Activated T-cell treated with anti-CD3 and anti-CD28 coated beads for 1 hour (primary cell): ENCODE data around the gene UNC119B.

Source experiments
- DNase-seq: peaks from one replicate; pipeline ENCODE4 v3.0.0-alpha.2; 2020; ENCODE audit warnings: low read depth

UNC119B gene

DNA sequence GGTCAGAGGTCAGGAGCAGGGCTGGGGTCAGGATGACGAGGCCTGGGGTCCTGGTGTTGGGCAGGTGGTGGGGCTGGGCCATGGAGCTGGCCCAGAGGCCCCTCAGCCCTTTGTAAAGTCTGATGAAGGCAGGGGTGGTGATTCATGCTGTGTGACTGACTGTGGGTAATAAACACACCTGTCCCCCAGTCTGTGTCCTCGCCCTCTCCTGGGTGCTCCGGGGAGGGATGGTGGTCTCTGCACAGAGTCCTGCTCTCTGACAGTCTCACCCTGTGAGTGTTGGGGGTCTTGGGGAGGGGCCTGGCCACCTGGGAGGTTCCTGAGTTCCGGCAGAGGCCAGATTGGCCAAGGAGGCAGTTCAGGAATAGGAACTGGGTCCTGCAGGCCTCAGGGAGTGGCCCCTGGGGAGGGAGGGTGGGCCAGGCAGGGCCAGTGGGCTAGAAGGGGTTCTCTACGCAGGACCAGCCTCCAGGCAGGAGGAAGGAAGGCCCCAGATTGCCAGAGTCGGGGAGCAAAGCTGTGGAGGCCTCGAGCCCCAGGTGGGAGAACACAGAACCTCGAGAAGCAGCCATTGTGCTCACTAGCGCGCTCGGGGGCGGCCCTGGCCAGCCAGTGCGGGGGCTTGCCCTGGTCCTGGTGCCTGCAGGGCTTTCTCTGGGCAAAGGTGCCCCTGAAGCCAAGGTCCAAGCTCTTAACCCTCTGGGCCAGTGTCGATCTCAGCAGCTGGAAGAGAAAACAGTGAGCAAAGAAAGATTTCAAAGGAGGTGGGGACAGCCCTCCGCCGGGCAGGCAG is 29.8 kb downstream of the UNC119B start:
- no peak for DNase-seq

DNA sequence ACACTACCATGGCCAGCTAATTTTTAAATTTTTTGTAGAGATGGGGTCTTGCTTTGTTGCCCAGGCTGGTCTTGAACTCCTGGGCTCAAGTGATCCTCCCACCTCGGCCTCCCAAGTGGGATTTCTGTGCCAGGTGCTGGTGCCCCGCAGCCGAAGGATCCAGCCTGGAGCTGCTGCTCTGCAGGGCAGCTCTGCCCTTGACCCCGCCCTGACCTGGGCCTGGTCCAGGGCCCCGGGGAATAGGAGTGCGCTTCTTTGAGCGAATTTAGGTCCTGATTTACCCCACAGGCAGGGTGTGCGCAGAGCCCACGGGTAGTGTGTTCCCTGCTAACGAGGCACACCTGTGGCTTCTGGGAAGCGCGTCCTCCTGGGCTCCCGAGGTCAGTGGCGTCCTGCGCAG is 30.6 kb downstream of the UNC119B start:
- DNase-seq: no peak

DNA sequence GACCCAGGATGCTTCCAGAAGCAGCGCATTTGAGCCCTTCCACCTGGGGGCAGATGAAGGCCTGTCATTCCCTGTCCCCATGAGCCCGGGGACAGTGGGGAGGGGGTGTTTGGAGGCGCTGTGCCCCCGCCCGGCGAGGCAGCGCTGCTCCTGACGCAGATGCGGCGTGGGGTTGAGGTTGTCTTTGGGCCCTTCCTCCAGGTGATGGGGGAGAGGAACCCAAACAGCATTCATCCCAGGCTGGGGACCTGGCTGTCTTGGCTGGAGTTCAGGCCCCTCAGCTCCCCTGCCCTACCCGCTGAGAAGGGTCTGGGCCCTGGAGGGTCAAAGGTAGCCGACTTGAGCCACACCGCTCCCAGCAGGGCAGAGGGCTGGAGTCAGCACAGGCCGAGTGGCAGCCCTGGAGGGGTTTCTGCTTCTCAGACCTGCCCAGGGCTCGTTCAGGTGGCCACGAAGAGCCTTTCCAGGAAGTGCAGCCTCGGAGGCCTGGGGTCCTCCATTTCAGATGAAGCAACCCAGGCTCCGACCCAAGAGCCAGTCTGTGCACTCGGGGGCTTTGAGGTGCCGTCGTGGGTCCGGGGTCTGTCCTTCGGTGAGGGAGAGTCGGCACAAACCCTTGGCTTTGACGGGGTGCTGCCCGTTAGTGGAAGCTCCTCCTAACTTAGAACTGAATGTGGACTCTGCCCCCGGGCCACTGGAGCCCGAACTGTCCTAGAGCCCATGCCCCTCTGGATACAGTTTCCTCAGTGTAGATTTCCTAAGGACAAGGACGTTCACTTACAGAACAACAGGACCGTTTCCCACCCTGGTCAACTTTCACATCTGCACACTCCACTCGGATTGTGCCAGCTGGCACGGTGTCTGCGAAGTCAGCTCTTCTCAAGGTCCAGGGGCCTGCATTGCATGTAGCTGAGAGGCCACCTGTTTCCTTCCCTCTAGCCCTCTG is 31.5 kb downstream of the UNC119B start:
- no peak for DNase-seq

DNA sequence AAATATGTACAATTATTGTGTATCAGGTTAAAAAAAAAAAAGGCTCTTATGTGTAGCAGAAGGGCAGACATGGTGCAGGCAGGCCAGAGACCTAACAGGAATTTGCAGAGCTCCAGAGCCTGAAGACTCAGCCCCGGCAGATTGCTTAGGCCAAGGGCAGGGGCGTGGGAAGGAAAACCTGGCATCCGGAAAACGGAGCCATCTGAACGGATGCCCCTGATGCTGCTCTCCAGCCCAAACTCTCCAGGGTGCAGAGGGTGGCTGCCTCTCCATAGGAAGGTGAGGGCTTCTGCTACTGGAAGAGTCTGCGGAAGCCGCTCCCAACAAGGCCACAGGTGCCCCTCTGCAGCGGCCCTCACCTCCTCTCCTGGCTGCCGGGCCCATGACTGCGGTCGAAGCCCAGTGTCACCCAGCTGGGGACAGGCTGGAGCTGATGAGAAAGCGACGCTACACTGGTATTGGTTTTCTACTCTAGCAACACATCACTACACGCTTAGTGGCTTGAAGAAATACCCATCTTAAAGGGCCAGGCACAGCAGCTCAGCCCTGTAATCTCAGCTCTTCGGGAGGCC is 34.8 kb downstream of the UNC119B start:
- DNase-seq: no peak

DNA sequence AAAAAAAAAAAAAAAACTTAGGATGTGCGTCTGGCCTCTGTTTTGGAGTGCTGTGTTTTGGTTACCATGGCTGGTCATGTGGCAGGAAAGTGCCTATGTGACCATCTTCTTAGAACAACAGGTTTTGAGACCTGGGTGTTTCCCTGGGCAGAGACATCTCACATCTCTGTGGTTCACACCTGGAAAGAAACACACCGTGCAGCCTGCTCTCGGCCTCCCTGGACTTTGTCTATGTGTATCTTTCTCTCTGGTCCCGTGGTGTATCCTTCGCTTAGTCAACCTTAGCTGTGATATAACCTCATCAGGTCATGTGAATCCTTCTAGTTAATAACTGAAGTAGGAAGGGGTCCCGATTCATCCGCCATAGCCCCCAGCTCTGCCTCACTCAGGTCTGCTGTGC is 38.0 kb downstream of the UNC119B start:
- DNase-seq: no peak

DNA sequence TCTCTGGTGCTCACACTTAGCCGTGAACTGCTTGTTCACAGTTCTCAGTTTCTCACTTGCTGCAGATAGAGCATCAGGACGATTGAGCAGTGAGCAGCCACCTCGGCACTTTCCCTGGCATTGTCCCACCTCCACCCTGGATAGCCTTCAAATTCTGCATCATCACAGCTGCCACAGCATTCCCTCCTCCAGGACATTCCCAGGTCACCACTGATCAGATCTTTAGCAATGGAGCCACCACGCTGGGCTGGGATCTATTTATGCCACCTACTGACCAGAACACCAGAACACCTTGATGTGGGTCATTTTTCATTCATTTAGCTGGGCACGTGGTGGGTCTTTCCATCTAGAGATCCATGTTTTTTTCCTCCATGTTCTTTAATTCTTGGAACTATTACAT is 39.0 kb downstream of the UNC119B start:
- no peak for DNase-seq

DNA sequence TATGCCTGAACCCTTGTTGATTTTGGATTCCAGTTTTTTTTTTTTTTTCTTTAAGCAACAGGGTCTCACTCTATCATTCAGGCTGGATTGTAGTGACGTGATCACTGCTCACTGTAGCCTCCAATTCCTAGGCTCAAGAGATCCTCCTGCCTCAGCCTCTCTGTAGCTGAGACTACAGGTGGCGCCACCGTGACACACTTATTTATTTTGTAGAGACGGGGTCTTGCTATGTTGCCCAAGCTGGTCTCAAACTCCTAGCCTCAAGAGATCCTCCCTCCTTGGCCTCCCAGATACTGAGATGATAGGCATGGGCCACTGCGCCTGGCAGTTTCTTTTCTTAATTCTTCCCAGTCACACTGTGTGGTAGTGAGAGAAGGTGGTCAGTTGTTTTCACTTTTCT is 40.5 kb downstream of the UNC119B start:
- DNase-seq: no peak

DNA sequence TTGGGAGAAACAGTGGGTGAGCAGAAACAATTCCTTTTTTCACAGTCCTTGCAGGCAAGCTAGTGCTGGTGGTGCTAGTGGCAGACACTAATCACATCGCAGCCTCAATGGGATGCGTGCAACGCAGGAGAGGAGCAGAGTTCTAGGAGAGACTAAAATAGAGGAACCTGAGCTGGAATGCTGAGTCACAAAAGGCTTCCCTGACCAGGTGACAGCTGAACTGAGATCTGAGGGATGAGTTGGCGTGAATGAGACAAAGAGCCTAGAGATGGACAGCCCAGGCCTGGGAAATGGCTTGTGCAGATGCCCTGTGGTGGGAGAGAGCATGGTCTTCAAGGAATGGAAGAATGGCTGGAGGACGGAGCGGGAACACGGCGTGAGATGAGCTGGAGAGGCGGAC is 41.1 kb downstream of the UNC119B start:
- no peak for DNase-seq

DNA sequence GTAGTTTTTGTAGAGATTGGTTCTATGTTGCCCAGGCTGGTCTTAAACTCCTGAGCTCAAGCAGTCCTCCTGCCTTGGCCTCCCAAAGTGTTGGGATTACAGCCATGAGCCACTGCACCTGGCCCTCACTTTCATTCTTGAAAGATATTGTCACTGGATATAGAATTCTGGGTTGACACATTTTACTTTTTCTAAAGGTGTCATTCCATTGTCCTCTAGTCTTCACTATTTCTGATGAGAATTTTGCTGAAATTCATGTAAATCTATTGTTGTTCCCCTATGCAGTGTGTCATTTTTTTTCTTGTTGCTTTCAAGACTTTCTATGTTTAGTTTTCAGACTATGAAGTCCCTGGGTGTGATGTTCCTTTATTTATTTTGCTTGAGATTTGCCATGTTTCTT is 44.5 kb downstream of the UNC119B start:
- DNase-seq: no peak

DNA sequence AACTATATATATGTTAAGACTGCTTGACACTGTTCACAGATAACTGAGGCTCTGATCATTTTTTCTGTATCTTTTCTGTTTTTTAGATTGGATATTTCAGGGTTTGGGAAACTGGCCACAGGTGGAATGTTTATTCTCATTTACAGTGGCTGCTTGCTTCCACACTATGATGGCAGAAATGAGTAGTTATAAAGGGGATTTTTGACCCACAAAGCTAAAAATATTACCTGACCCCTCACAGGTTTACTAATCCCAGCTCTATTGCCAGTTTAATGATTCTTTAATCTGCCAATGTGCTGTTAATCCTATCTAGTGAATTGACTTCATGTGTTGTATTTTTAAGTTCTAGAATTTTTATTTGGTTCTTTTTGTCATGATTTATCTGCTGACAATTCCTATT is 45.0 kb downstream of the UNC119B start:
- no peak for DNase-seq

DNA sequence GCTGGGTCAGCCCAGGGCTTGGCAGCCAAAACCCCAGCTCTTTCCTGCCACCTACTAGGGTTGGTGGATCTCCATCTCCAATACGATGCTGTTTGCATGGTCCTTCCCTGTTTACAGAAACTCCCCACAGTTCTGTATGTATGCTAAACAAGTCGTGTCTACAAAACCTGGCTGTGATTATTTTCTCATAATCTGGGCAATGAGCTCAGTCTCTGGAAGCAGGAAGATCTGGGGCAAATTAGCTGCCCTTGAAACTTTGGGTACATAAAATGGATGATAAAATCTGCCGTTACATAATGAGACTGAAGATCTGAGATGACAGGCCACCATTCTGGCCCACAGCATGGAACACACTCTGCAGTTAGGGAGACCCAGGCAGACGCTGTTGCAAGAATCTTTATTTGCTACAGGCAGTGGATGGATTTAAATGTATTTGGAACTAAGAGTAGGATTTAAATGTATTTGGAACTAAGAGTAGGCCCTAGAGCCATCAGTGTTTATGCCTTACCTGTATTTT is 47.0 kb downstream of the UNC119B start:
- no peak for DNase-seq

DNA sequence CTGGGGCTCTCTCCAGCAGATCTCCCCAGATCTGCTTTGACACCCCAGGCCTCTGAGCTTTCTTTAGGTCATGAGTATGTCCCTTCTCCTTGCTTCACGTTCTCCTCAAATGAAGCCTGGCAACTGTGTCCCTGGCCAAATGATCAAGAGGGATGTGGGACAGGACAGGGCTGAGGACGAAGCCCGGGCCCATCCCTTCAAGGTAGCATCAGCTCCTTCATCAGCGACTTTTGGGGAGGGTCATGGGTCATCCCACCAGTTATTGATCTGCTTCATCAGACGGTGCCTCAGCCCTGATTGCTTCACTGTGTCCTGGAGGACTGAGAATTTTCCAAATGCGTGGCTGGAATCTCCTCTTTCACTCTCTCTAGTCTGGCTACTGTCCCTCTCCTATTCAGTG is 47.7 kb downstream of the UNC119B start:
- DNase-seq: no peak

DNA sequence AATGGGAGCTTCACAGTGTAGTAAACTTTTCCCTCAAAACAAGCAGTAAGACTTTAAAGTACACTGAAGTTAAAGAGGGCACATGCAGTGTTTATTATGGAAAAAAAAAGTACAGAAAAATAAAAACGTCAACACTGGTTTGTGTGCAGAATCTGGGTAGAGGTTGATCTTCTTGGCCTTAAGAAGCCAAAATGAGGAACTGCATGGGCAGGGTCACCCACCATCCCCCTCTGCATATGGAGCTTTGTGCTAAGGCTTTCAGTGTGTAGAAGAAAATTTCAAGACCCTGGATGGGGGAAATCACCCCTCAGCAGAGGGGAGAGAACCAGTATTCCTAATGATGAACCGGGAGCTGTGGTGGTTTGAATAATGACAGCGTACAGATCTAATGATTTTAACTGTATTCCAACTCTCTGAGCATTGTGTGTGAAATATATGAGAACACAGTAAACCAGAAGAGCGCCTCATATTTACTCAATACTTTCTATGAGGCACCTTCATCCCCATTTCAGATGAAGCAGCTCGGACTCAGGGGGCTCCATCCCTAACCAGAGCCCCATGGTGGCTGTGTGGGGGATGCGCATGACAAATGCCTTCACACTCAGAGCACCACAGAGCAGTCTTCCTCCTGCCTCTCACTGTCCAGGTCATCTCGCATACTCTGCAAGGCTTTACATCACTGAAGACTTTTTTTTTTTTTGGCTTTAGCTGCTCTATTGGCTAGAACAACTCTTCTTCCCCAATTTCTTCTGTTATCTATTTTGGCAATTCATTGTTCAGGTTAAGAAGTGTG is 48.7 kb downstream of the UNC119B start:
- no peak for DNase-seq

DNA sequence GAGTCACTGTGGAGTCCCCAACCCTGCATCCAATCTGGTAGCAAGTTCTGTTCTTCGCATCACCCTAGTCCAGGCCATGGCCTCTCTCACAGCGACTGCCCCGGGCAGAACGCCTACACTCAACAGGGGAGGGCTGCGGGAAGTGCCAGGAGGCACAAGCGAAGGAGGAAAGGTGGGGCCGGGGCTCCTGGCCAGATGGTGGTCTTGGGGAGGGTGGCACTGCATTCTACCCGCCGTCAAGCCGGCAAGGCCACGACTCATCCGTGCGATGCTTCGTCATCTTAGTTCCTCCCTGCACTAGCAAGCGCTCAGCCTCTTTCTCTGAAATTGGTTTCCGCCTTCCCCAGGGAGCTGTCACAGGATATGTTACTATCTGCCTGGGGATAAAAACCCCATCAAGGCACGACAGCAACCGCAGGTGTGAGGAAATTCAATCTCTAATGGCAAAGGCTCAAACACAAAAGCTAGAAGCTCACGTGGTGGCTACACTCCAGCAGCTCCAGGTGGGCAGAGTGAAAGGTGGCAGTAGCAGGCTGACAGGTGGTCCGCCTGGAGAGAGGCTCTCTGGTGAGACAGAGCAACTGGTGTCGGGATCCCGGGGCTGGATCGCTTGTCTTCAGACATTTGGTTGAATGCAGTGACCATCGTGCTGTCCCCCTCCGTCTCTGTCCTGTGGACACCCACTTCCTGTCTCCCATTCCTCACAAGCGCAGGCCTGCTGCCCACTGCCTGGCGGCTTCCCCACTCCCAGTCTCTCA is 49.5 kb downstream of the UNC119B start:
- no peak for DNase-seq

DNA sequence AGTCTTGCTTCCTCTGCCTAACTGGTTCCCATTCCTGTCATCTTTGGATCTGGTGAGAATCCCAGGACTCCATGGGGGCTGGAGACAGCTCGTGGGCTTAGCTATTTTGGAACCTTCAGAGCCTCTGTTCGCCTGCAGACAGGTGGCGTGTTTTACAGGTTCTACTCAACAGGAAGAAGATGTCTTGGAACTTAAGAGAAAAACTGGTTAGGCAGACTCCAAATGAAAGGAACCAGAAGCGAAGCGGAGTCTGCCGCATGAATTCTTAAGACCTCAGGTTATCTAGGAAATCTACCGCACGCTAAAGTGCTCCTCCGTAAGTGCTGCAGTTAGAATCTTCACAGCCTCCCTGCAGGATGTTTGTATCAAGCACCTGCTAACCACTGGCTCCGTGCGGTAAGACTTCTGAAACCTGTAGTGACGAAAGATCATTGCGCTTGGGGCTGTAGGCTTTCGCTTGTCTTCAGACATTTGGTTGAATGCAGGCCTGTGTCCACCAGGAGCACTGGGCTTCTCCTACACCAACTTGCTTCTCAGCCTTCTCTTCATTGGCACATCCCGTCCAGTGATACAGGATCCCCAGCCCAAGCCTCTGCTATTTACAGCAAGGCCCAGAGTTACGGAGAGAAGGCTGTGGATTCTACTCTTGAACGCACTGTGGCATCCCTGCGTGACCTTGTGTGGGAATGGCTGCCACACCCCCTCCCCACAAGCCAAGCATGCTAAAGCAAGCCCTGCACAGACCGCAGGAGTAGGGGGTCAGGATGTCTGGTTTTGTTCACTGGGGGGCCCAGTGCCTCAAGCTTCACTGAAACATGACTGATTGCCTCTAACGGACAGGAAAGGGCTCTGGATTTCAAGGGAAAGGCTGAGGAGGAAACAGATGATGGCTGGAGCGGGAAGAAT is 50.3 kb downstream of the UNC119B start:
- no peak for DNase-seq

DNA sequence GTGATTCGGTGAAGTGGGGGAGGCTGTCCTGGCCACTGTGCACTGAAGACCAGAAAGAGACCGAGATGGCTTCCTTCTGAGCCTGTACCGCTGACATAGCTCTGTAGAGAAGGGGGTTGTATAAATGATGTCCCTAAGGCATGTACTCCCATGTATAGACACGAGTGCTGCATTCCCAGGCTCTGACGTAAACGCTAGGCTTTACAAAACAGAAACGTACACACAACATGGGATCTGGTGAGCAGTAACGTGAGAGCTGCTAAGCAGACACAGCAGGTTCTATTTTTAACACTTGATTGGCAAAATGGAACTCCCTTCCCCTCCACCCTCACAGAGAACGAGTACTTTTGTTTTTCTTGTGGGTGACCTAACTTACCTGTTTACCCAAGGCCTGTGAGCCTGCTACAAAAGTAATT is 51.3 kb downstream of the UNC119B start:
- DNase-seq: no peak

DNA sequence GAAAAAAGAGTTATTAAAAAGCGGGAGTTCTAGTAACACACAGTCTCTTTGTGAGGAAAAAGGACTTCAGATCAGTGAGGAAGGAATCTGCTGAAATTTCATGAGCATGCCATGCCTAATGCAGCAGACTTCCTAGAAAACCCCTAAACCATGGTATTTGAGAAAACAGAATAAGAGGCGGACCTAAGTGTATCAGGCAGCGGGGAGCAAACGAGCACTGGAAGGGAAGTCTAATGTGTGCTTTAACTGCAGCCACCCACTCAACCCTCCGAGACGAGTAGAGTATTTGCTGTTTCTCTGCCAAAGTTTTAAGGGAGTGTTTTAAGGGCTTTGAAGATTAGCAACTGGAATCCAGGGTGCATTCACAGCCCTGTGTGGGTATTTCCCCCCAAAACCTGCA is 51.8 kb downstream of the UNC119B start:
- no peak for DNase-seq

DNA sequence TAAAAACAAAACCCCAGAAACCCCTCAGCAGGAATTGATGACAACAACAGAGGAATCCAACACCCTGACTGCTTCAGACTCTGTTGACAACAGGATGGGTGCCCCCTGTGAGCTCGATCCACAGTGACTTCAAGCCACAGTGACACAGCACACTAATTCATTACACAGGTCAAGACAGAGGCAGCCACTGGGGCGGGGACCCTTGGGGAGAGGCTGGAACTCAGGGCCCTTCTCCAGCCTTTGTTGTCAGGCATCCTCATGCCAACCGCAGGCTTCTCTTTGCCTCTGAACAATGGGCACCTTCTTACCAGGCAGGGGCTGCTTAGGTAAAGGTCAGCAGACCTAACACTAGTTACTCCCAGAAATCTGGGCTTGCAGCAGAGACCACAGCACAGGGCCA is 53.0 kb downstream of the UNC119B start:
- no peak for DNase-seq

DNA sequence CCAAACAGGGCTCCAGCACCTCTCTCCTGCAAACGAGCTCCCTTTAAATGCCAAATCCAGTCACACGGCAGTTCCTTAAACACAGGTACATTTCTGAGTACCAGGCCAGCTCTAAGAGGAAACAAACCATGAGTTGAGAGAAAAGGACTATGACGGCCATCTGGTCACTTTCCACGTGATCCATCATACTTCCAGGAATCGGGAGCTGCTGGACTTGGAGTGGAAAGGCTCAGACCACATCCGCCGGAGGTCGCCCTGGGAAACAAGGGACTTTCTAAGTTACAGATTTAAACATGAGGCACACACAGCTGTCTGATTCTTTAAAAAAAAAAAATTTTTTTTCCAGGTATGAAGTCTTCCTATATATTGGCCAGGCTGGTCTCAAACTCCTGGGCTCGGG is 54.6 kb downstream of the UNC119B start:
- no peak for DNase-seq

DNA sequence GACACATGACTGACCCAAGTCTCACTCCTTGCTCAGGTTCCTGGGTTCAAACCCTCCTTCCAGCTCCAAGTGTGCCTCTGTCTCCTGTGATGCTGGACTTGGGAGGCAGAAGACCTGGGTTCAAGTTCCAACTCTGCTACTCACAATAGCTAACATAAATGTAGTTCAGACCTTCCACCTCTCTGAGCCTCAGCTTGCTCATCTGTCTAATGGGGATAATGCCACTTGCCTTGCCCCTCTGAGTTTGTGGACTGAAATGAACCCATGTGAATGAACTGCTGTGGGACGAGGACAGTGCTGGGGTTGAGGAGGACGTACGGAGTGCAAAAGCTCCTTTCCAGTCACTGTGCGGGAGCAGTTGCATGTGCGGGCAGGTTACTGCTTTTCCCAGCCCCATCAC is 56.3 kb downstream of the UNC119B start:
- no peak for DNase-seq
